HepG2 (cell line): ENCODE data around the gene THSD8. TPM values are rescaled to one million over a fixed set of nuclear protein-coding genes. Genes with fewer than 3 reads are reported as not detected.

Experiments
- BRF2 ChIP-seq: sonication (generic); formaldehyde crosslinking; IDR thresholded peaks from 2 replicates; pipeline ENCODE4 v1.8.1; 2022; ENCODE audit warnings: mild to moderate bottlenecking, missing genetic modification reagents
- CAMTA2 ChIP-seq: sonication (generic); formaldehyde crosslinking; IDR thresholded peaks from 2 replicates; pipeline ENCODE4 v1.4.0; 2020; ENCODE audit warnings: mild to moderate bottlenecking, missing genetic modification reagents, borderline replicate concordance
- CENPT ChIP-seq: sonication (generic); formaldehyde crosslinking; IDR thresholded peaks from 2 replicates; pipeline ENCODE4 v1.8.0; 2022; ENCODE audit warnings: low read depth, mild to moderate bottlenecking, moderate library complexity, missing genetic modification reagents
- CSRNP2 ChIP-seq: sonication (generic); formaldehyde crosslinking; conservative IDR thresholded peaks from 2 replicates; pipeline ENCODE4 v1.8.0; 2022; ENCODE audit warnings: low read depth, missing genetic modification reagents
- ESRRA ChIP-seq: sonication (generic); formaldehyde crosslinking; IDR thresholded peaks from 2 replicates; pipeline ENCODE4 v1.5.1; 2020; ENCODE audit warnings: mild to moderate bottlenecking, low read depth, missing genetic modification reagents
- ETS1 ChIP-seq: sonication (generic); formaldehyde crosslinking; IDR thresholded peaks from 2 replicates; pipeline ENCODE4 v1.4.0; 2020; ENCODE audit warnings: missing genetic modification reagents
- KDM5B ChIP-seq: sonication (generic); formaldehyde crosslinking; IDR thresholded peaks from 2 replicates; pipeline ENCODE4 v1.4.0; 2020; ENCODE audit warnings: missing genetic modification reagents, mild to moderate bottlenecking, borderline replicate concordance
- NFAT5 ChIP-seq: sonication (generic); formaldehyde crosslinking; IDR thresholded peaks from 2 replicates; pipeline ENCODE4 v1.4.0; 2020; ENCODE audit warnings: missing genetic modification reagents
- PBX2 ChIP-seq: IDR thresholded peaks from 2 replicates; pipeline ENCODE4 v1.6.1; 2016; ENCODE audit warnings: control low read depth
- RFXANK ChIP-seq: IDR thresholded peaks from 2 replicates; pipeline ENCODE4 v1.6.1; 2016
- TCF7 ChIP-seq: sonication (generic); IDR thresholded peaks from 2 replicates; pipeline ENCODE4 v1.6.1; 2016; ENCODE audit warnings: antibody characterized with exemption, low read depth
- THAP8 ChIP-seq: sonication (generic); formaldehyde crosslinking; IDR thresholded peaks from 2 replicates; pipeline ENCODE4 v1.5.1; 2020; ENCODE audit warnings: missing genetic modification reagents, mild to moderate bottlenecking, borderline replicate concordance
- ZNF224 ChIP-seq: sonication (generic); formaldehyde crosslinking; IDR thresholded peaks from 2 replicates; pipeline ENCODE4 v1.5.0; 2020; ENCODE audit warnings: mild to moderate bottlenecking, missing genetic modification reagents
- ZNF362 ChIP-seq: sonication (generic); formaldehyde crosslinking; IDR thresholded peaks from 2 replicates; pipeline ENCODE4 v1.4.0; 2020; ENCODE audit warnings: missing genetic modification reagents, mild to moderate bottlenecking, borderline replicate concordance
- ZNF780A ChIP-seq: sonication (generic); formaldehyde crosslinking; IDR thresholded peaks from 2 replicates; pipeline ENCODE4 v1.8.0; 2022; ENCODE audit warnings: mild to moderate bottlenecking, missing genetic modification reagents, moderate library complexity
- polyA plus RNA-seq, 8 experiments: library from polyadenylated mRNA; depleted of rRNA in 3 of 8; stranded (reverse) in 7 of 8; unstranded in 1 of 8; fragments of >200 nt; fragmentation: Illumina TruSeq in 4 of 8; extraction: Trizol in 4 of 8; gene quantifications; 2 replicates each; pipeline versions ENCODE4 v1.2.1 to v1.2.3, GENCODE V29; 2011 to 2016; ENCODE audit warnings: low read depth in 4 of 8, missing spikeins in 1 of 8, mixed read lengths in 1 of 8; ENCODE audit not compliant: insufficient read depth in 1 of 8
- total RNA-seq, 5 experiments: library from RNA; depleted of rRNA; stranded (reverse); fragments of >200 nt; fragmentation: Illumina TruSeq; extraction: Trizol; gene quantifications; 2 replicates each; pipeline ENCODE4 v1.2.3, GENCODE V29; 2016; ENCODE audit warnings: low read depth in 1 of 5

The THSD8 gene
- total and polyA plus RNA-seq, 2 of the 13 experiments (the other 11 are each of a cell fraction or from before 2014, with no cell fraction given) = 4.8 to 14.9 TPM

GRCh38 chr19:12801466-12802266, at the start of gene THSD8, which contains the start of gene PRDX2 (continued):
- TF ChIP-seq CSRNP2 (CRISPR knock-in tag) (no peak), KDM5B (peak; percentile 84; the same call in 1 of the 2 replicates), TCF7 (no peak), RFXANK (CRISPR knock-in tag) (peak; percentile 75; the same call in 1 of the 2 replicates), ZNF362 (peak; percentile 48; the same call in 1 of the 2 replicates), ZNF224 (peak; percentile 70; the same call in 1 of the 2 replicates), CAMTA2 (no peak), THAP8 (0 out of 2 replicates have a peak, but pooled peaks have one; percentile 47), NFAT5 (0 out of 2 replicates have a peak, but pooled peaks have one; percentile 22), ESRRA (CRISPR knock-in tag) (peak; percentile 31; the same call in 1 of the 2 replicates), ZNF780A (CRISPR knock-in tag) (peak; percentile 56; the same call in 1 of the 2 replicates), BRF2 (CRISPR knock-in tag) (no peak), ETS1 (CRISPR knock-in tag) (no peak), CENPT (CRISPR knock-in tag) (no peak; the same call in 1 of the 2 replicates), PBX2 (no peak)
